Activated naive CD4-positive, alpha-beta T cell treated with anti-CD3 and anti-CD28 coated beads for 36 hours (primary cell): ENCODE data around the gene ACSF2. TPM values are rescaled to one million over a fixed set of nuclear protein-coding genes. Genes with fewer than 3 reads are reported as not detected.

Experiments
- CTCF ChIA-PET: fragments of 350-600 bp; sonication (Branson Sonifier 250); formaldehyde crosslinking; loops from one replicate; lab custom pipeline; 2021; ENCODE audit warnings: antibody characterized with exemption; lab: Charles Lee
- DNase-seq: peaks from one replicate; pipeline ENCODE4 v3.0.0-alpha.2; 2020
- H3K27ac Mint-ChIP-seq: one replicate; pipeline ENCODE4 v1.8.0; 2021; ENCODE audit warnings: mild to moderate bottlenecking, mixed read lengths
- H3K27me3 Mint-ChIP-seq: one replicate; pipeline ENCODE4 v1.8.0; 2021; ENCODE audit warnings: low read depth, mixed read lengths
- H3K36me3 Mint-ChIP-seq: one replicate; pipeline ENCODE4 v1.8.0; 2021; ENCODE audit warnings: low read depth, mixed read lengths
- H3K4me1 Mint-ChIP-seq: one replicate; pipeline ENCODE4 v1.8.0; 2021; ENCODE audit warnings: low read depth, mixed read lengths
- H3K4me3 Mint-ChIP-seq: one replicate; pipeline ENCODE4 v1.8.0; 2021; ENCODE audit warnings: mild to moderate bottlenecking, moderate library complexity, mixed read lengths
- H3K9me3 Mint-ChIP-seq: one replicate; pipeline ENCODE4 v1.8.0; 2021; ENCODE audit warnings: mixed read lengths
- intact Hi-C: fragments of 100-400 bp; cut with micrococcal nuclease; formaldehyde crosslinking; loops from one replicate; pipeline ENCODE4 v1.15.1; 2023
- total RNA-seq, 2 experiments: library from RNA; stranded (reverse); gene quantifications; one replicate each; pipeline ENCODE4 v1.2.3, GENCODE V29; 2021

The ACSF2 gene
- total RNA-seq, 2 experiments from 2014 or later: 19.7 to 20.7 TPM

DNA sequence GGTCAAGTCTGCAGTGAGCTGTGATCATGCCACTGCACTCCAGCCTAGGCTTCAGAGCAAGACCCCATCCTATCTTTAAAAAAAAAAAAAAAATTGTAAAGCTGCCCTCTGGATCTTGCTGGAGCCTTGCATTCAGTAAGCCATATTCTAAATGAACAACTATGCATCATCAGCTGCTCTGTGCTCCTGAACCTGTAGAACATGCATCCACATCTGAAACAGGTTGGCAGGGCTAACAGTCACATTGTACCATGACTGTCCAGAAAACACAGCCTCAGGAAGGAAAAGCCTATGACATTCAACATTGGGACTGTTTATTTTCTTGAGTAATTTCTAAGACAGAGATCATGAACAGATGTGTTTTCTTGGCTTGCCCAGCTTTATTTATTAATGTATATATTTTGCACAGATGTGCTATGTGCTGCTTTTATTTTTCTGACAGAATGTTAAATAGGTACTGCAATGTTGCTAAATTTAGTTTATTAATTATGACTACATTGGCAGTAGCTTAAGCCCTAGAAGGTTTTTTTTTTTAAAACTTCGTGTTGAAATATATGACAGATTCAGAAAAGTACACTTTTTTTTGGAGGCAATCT, 19.8 kb downstream of the ACSF2 start:
- intact Hi-C loops: no loop called here
- Mint-ChIP-seq H3K27me3 (no peaks in the 10 kb centered on the region), H3K27ac (no peak overlapping the region), H3K4me3 (no peak overlapping the region), H3K36me3 (no peaks in the 10 kb centered on the region), H3K9me3 (no peaks in the 10 kb centered on the region), H3K4me1 (no peaks in the 10 kb centered on the region)
- no peak for DNase-seq
- CTCF ChIA-PET: interaction anchor here (0.6 to 0.9 kb wide), 2 partner anchors 9 to 10 kb away, joined by 3 read pairs; no protein-coding TSS in a partner anchor

DNA sequence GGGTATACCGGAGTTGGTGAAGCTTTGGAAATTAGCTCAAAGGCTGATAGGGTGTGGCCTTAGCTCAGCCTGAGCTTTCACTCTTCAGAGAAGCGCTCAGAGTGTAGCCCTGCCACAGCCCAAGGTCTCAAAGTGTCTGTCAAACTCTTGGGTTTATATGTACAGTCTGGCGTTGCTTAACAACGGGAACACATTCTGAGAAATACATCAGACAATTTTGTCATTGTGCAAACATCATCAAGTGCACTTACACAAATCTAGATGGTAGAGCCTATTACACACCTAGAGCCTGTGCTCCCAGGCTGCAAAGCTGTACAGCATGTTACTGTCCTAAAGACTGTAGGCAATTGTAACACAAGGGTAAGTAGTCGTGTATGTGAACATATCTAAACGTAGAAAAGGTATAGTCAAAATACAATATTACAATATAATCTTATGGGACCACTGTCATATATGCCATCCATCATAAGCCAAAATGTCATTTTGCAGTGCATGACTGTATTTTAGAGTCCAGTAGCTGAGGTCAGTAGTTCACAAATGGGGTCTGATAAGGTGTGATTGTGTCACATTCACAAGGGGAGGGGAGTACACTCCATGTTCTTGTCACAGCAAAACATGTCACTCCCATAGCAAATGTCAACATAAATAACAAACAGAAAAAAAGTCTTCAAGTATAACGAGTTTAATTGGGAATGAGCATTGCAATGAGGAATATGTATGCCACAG, 22.0 kb downstream of the ACSF2 start:
- no peak for DNase-seq
- no peaks in the 10 kb centered on the region for H3K27me3 Mint-ChIP-seq
- no peaks in the 10 kb centered on the region for H3K4me1 Mint-ChIP-seq
- CTCF ChIA-PET: interaction anchor here (0.7 kb wide), 1 partner anchor 214 kb away, joined by 3 read pairs; no protein-coding TSS in a partner anchor
- intact Hi-C loops: no loop called here
- no peaks in the 10 kb centered on the region for H3K9me3 Mint-ChIP-seq
- H3K36me3 Mint-ChIP-seq: no peaks in the 10 kb centered on the region
- no peak overlapping the region for H3K4me3 Mint-ChIP-seq
- H3K27ac Mint-ChIP-seq: no peak overlapping the region

DNA sequence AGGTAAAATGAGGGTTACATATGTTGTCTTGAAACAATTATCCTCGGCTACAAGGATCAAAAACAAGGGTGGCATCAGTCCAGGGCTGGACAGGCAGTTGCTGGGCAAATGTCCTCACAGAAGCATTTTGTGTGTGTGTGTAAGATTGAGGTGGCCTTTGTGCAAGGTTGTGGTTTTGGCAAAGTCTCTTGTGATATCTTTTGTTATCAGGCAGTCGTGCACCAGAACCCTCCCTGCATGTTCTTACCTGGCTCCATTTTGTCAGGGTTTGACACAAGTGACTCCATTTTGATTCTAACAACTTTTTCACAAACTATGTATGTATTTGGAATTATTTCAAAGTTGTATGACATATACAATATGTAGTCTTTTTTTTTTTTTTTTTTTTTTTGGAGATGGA, 22.6 kb downstream of the ACSF2 start:
- H3K9me3 Mint-ChIP-seq: no peaks in the 10 kb centered on the region
- H3K27me3 Mint-ChIP-seq: no peaks in the 10 kb centered on the region
- CTCF ChIA-PET: no interaction called here
- intact Hi-C loops: no loop called here
- H3K4me3 Mint-ChIP-seq: no peak overlapping the region
- no peak for DNase-seq
- H3K4me1 Mint-ChIP-seq: no peaks in the 10 kb centered on the region
- no peaks in the 10 kb centered on the region for H3K36me3 Mint-ChIP-seq
- no peak overlapping the region for H3K27ac Mint-ChIP-seq

DNA sequence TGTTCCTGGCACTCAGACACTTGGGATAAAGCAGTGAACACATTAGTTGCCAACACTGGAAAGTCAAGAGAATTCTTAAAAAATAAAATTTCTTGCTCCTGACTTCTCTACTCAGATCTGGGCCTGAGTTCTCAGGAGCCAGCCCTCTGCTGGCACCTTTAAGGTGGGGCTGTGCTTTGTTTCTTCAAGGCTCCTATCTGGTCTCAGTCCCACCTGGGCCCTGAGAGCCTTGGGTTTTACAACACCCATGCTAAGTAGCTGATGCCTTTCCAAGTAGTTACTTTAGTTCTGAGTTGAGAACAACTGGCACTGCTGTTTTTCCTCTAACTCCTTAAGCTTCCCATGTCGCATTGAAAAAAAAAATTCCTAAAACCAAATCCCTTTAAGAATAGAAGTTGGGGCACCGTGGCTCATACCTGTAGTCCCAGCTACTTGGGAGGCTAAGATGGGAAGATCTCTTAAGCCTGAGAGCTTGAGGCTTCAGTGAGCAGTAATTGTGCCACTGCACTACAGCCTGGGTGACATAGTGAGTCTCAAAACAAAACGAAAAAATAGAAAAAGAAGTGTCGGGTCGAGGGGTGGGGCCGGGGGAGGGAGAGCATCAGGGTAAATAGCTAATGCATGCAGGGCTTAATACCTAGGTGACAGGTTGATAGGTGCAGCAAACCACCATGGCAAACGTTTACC, 26.1 kb downstream of the ACSF2 start:
- no peaks in the 10 kb centered on the region for H3K4me1 Mint-ChIP-seq
- no peak for DNase-seq
- H3K27ac Mint-ChIP-seq: no peak overlapping the region
- intact Hi-C loops: no loop called here
- no peak overlapping the region for H3K4me3 Mint-ChIP-seq
- no peaks in the 10 kb centered on the region for H3K36me3 Mint-ChIP-seq
- H3K27me3 Mint-ChIP-seq: no peaks in the 10 kb centered on the region
- CTCF ChIA-PET: no interaction called here
- no peaks in the 10 kb centered on the region for H3K9me3 Mint-ChIP-seq

DNA sequence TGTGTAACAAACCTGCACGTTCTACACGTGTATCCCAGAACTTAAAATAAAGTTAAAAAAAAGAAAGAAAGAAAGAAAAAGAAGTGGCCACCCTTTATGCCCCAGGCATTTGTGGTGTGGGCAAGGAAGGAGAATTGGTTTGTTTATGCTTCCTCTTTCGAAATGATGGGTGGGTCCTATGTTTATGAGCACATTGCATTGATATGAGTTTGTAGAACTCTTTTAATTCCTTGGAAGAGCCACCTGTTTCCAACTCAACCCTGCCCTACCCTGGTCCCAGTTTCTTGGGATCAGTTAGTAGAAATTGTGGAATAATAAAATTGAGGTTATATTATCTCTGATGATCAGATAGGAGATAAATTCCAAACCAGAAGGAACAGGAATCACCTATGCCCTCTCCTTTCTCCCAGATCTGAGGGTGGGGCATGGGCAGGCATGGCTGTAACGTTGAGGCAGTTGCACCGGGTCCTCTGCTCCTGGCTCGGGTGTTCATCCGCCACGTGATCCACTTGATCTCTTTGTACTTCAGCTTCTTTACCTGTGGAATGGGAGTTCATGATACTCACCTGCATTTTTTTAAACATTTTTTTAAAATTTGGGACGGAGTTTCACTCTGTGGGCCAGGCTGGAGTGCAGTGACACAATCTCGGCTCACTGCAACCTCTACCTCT, 26.7 kb downstream of the ACSF2 start:
- H3K4me1 Mint-ChIP-seq: no peaks in the 10 kb centered on the region
- intact Hi-C loops: no loop called here
- CTCF ChIA-PET: no interaction called here
- H3K9me3 Mint-ChIP-seq: no peaks in the 10 kb centered on the region
- H3K27me3 Mint-ChIP-seq: no peaks in the 10 kb centered on the region
- no peak overlapping the region for H3K4me3 Mint-ChIP-seq
- H3K27ac Mint-ChIP-seq: no peak overlapping the region
- no peak for DNase-seq
- no peaks in the 10 kb centered on the region for H3K36me3 Mint-ChIP-seq

DNA sequence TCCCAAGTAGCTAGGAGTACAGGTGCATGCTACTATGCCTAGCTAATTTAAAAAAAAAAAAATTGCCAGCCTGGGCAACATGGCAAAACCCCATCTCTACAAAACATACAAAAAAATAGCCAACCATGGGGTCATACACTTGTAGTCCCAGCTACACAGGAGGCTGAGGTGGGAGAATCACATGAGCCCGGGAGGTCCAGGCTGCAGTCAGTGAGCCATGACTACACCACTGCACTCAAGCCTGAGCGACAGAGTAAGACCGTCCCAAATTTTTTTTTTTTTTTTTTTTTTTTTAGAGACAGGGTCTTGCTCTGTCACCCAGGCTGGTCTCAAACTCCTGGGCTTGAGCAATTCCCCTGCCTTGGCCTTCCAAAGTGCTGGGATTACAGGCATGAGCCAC, 27.9 kb downstream of the ACSF2 start:
- CTCF ChIA-PET: interaction anchor here (0.6 to 0.7 kb wide), 3 partner anchors 20 to 741 kb away, joined by 3 read pairs; no protein-coding TSS in a partner anchor
- Mint-ChIP-seq H3K27ac (no peak overlapping the region), H3K4me3 (no peak overlapping the region), H3K36me3 (no peaks in the 10 kb centered on the region), H3K4me1 (no peaks in the 10 kb centered on the region), H3K27me3 (no peaks in the 10 kb centered on the region), H3K9me3 (no peaks in the 10 kb centered on the region)
- DNase-seq: no peak
- intact Hi-C loops: no loop called here

DNA sequence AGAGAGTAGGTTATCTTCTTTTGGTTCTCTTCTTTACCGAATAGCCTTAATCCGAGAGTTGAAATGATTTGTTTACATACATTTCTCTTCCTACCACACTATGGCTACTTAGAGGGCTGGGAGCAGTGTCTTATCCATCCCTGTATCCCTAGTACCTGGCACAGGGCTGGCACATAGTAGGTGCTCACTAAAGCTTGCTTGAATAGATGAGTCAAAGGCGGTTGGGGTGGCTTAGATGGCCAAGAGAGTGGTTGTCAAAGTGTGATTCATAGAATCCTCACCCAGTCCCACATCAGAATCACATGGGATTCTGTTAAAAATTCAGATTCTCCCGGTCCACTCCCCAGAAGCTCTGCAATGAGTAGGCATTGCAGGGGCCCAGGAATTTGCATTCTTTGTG, 31.6 kb downstream of the ACSF2 start:
- Mint-ChIP-seq H3K9me3 (no peaks in the 10 kb centered on the region), H3K4me1 (no peaks in the 10 kb centered on the region), H3K27me3 (no peaks in the 10 kb centered on the region), H3K27ac (no peak overlapping the region), H3K4me3 (no peak overlapping the region), H3K36me3 (no peaks in the 10 kb centered on the region)
- no peak for DNase-seq
- intact Hi-C loops: no loop called here
- CTCF ChIA-PET: no interaction called here

DNA sequence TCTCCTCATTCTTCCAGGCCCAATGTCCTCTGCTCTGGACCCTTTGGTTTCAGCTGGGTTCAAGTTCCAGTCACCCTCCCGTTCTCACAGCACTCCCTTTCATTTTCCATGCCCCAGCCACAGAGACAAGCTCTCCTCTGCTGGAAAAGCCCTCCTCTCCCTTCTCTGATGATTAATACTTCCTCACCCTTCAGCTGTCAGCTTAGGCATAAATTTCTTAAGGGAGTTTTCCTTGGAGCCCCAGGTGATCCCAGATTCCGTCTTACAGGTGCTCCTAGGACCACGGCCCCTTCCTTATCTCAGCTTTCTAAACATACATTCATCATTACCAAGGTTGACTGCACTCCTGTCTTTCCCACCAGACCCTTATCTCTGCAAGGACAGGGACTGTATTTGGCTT, 32.3 kb downstream of the ACSF2 start:
- Mint-ChIP-seq H3K36me3 (no peaks in the 10 kb centered on the region), H3K4me1 (no peaks in the 10 kb centered on the region), H3K4me3 (no peak overlapping the region), H3K9me3 (no peaks in the 10 kb centered on the region), H3K27ac (no peak overlapping the region), H3K27me3 (no peaks in the 10 kb centered on the region)
- intact Hi-C loops: no loop called here
- no peak for DNase-seq
- CTCF ChIA-PET: interaction anchor here (0.8 kb wide), 1 partner anchor 61 kb away, joined by 3 read pairs; the partner anchor contains the start of gene LRRC59

DNA sequence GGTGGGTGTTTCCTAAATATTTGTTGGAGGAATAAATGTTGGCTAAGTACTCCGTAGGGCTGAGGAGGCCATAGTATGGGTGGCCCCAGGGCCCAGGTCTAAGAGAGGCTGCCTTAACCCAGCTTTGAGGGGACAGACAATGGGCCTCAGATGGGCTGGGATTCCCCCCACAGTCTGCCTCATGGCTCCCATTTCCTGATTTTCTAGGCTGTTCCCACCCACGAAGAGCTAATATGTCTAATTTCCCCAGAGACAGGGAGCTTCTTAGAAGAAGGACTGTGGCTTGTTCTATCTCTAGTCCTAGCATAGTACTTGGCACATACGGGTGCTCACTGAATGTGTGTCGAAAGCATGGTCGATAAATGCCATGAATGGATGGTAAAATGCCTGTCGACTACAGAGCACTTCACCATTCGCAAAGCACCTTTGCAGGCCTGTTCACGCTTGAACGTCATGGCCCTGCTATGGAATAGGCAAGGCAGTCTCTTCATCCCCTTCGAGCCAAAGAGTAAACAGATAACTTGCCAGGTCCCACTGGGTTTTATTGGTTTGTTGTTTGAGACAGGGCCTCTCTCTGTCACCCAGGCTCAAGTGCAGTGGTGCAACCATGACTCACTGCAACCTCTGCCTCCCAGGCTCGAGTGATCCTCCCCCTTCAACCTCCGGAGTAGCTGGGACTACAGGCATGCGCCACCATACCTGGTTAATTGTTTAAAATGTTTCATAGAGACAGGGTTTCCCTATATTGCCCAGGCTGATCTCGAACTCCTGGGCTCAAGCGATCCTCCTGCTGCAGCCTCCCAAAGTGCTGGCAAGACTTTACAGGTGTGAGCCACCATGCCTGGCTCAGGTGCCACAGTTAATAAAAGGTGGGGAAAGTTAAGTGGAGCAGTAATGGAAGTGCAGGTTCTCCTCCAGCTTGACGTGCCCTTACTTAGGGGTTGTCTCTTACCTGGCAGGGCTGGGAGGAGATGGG, 33.0 kb downstream of the ACSF2 start:
- H3K4me3 Mint-ChIP-seq: no peak overlapping the region
- H3K27me3 Mint-ChIP-seq: no peaks in the 10 kb centered on the region
- no peaks in the 10 kb centered on the region for H3K9me3 Mint-ChIP-seq
- no peak for DNase-seq
- CTCF ChIA-PET: interaction anchor here (0.8 kb wide), 1 partner anchor 62 kb away, joined by 3 read pairs; the partner anchor contains the start of gene LRRC59
- intact Hi-C loops: no loop called here
- no peak overlapping the region for H3K27ac Mint-ChIP-seq
- H3K4me1 Mint-ChIP-seq: no peaks in the 10 kb centered on the region
- no peaks in the 10 kb centered on the region for H3K36me3 Mint-ChIP-seq

DNA sequence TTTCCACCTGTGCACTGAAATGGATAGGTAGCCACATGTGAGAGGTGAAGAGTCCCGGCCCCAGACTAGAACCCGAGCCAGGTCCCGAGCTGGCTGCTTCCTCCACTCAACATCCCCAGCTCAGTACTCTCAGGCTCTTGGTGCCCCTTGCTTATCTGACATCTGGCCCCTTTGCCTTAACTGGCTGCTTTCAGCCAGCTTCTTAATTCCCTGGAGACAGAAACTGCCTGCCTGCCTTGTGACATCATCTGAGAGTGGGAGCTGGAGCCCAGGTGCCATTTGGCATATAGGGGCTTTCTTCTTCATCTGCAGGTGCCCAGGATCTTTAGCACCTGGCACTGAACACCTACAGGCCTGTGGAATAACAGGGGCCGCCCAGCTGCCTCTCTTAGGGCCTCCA, 33.7 kb downstream of the ACSF2 start:
- no peak for DNase-seq
- Mint-ChIP-seq H3K4me1 (no peaks in the 10 kb centered on the region), H3K27ac (no peak overlapping the region), H3K4me3 (no peak overlapping the region), H3K27me3 (no peaks in the 10 kb centered on the region), H3K36me3 (no peaks in the 10 kb centered on the region), H3K9me3 (no peaks in the 10 kb centered on the region)
- intact Hi-C loops: no loop called here
- CTCF ChIA-PET: no interaction called here

DNA sequence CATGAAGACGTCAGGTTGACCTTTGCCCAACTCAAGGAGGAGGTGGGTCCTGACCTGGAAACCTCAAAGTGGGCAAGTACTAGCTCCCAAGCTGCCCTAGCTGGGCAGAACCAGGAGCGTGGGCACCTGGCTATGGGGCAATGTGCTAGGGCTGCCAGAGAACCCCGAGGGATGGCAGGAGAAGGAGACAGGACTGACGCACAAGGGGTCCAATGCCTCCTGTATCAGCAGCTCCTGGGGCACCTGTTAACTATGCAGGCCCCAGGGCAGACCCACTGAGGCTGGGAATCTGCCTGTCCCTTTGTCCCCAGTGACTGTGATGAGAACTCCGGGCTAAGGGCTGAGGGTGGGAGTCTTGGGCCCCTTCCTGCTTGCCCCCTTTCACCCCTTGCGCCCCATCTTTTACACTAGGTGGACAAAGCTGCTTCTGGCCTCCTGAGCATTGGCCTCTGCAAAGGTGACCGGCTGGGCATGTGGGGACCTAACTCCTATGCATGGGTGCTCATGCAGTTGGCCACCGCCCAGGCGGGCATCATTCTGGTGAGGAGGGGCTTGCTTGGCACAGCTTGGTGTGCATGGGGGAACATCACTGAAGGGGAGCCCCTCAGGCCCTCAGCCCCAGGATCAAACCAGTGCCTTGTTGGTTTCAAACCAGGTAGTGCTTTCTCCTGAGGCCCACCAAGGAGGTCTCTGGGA, 35.0 kb downstream of the ACSF2 start:
- intact Hi-C loops: no loop called here
- Mint-ChIP-seq H3K9me3 (no peaks in the 10 kb centered on the region), H3K36me3 (no peaks in the 10 kb centered on the region), H3K27me3 (no peaks in the 10 kb centered on the region), H3K4me3 (no peak overlapping the region), H3K27ac (no peak overlapping the region), H3K4me1 (no peaks in the 10 kb centered on the region)
- CTCF ChIA-PET: interaction anchor here (1.0 kb wide), 1 partner anchor 17 kb away, joined by 3 read pairs; the partner anchor contains the start of gene RSAD1
- no peak for DNase-seq
